HL-60 (cell line): ENCODE results near the gene KRT74.

Experiments used
- DNase-seq, 2 experiments: peaks; one replicate each; pipeline ENCODE4 v3.0.0-alpha.2; 2010 to 2020; ENCODE audit warnings: low read depth in 1 of 2, low spot score in 1 of 2
- H3K27ac ChIP-seq: fragments of 250-450 bp; sonication (Bioruptor Pico); replicated peaks from 2 replicates; pipeline ENCODE4 v1.5.1; 2020; ENCODE audit warnings: mild to moderate bottlenecking, moderate library complexity
- H3K27me3 ChIP-seq: fragments of 250-450 bp; sonication (Bioruptor Pico); 2 replicates; pipeline ENCODE4 v1.5.1; 2021; ENCODE audit warnings: mild to moderate bottlenecking, moderate library complexity; ENCODE audit not compliant: insufficient read depth, poor library complexity, severe bottlenecking
- H3K4me3 ChIP-seq: replicated peaks from 2 replicates; pipeline ENCODE4 v1.5.1; 2011; ENCODE audit warnings: mild to moderate bottlenecking, control low read depth, low read length; ENCODE audit not compliant: insufficient read depth
- GABPA ChIP-seq: IDR thresholded peaks from 2 replicates; pipeline ENCODE4 v1.6.1; 2012; ENCODE audit warnings: low read depth
- POLR2AphosphoS5 ChIP-seq: IDR thresholded peaks from 2 replicates; pipeline ENCODE4 v1.6.1; 2012; ENCODE audit warnings: low read depth
- SPI1 ChIP-seq: IDR thresholded peaks from 2 replicates; pipeline ENCODE4 v1.6.1; 2012; ENCODE audit warnings: low read depth, mild to moderate bottlenecking, borderline replicate concordance
- TF ChIP-seq, protein P1 (sequence below): IDR thresholded peaks from 2 replicates; pipeline ENCODE4 v1.6.1; 2012; ENCODE audit warnings: low read depth; ENCODE audit not compliant: insufficient replicate concordance
- TF ChIP-seq, protein P2 (sequence below): IDR thresholded peaks from one replicate; pipeline ENCODE4 v1.5.1; 2011; ENCODE audit warnings: low read length, control low read depth, inconsistent platforms; ENCODE audit not compliant: insufficient read depth

The KRT74 gene

DNA sequence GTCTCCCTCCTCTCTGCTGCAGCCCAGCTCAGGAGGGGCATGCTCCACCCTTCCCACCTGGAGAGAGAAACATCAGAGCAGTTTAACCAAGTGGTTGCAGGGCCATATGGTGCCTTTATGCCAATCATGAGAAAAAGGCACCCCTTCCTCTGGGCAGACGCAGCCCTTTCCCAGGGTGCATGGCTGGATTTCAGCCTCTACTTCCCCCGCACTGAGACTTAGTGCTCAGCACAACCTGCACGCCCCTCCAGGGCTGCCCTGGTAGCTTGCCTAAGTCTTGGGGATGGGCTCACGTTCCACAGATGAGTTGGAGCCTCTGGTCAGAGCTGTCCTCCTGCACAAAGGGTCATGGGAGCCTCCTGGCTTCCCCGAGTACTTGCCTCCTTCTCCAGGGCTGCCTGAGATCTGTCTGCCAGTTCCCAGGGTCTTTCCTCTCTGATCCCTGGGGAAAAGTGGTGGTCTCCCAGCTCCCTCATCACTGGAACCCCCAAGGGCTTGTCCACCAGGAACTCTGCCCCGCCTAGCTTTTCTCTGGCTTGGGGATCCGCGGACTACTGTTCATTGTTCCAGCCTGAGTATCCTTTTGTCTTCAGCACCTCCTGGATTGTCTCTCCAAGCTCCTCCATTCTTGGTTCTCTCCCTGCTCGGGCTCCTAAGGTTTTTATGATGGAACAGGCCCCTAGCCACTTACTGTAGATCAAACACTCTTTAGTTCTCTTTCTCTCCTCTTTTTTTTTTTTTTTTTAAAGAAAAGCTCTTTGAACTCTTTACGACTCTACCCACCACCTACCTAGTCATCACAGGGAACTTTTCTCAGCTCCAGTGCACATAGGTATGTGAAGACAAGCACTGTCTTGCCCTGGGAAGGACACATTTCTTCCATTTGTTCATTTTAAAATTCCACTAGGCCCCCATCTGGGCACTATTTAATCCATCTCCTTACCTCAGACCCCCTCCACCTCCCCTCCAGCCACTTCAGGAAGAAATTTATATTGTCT, 6.1 kb upstream of the KRT74 start:
- Histone ChIP-seq H3K4me3 (no peak overlapping the region), H3K27me3 (peaks cover 2% of the 10 kb centered on the region), H3K27ac (no peak overlapping the region)
- TF ChIP-seq, protein P1, sequence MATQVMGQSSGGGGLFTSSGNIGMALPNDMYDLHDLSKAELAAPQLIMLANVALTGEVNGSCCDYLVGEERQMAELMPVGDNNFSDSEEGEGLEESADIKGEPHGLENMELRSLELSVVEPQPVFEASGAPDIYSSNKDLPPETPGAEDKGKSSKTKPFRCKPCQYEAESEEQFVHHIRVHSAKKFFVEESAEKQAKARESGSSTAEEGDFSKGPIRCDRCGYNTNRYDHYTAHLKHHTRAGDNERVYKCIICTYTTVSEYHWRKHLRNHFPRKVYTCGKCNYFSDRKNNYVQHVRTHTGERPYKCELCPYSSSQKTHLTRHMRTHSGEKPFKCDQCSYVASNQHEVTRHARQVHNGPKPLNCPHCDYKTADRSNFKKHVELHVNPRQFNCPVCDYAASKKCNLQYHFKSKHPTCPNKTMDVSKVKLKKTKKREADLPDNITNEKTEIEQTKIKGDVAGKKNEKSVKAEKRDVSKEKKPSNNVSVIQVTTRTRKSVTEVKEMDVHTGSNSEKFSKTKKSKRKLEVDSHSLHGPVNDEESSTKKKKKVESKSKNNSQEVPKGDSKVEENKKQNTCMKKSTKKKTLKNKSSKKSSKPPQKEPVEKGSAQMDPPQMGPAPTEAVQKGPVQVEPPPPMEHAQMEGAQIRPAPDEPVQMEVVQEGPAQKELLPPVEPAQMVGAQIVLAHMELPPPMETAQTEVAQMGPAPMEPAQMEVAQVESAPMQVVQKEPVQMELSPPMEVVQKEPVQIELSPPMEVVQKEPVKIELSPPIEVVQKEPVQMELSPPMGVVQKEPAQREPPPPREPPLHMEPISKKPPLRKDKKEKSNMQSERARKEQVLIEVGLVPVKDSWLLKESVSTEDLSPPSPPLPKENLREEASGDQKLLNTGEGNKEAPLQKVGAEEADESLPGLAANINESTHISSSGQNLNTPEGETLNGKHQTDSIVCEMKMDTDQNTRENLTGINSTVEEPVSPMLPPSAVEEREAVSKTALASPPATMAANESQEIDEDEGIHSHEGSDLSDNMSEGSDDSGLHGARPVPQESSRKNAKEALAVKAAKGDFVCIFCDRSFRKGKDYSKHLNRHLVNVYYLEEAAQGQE, result no peak
- no peak for TF ChIP-seq GABPA
- no peak for TF ChIP-seq POLR2AphosphoS5
- TF ChIP-seq, protein P2, sequence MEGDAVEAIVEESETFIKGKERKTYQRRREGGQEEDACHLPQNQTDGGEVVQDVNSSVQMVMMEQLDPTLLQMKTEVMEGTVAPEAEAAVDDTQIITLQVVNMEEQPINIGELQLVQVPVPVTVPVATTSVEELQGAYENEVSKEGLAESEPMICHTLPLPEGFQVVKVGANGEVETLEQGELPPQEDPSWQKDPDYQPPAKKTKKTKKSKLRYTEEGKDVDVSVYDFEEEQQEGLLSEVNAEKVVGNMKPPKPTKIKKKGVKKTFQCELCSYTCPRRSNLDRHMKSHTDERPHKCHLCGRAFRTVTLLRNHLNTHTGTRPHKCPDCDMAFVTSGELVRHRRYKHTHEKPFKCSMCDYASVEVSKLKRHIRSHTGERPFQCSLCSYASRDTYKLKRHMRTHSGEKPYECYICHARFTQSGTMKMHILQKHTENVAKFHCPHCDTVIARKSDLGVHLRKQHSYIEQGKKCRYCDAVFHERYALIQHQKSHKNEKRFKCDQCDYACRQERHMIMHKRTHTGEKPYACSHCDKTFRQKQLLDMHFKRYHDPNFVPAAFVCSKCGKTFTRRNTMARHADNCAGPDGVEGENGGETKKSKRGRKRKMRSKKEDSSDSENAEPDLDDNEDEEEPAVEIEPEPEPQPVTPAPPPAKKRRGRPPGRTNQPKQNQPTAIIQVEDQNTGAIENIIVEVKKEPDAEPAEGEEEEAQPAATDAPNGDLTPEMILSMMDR, result no peak
- no peak for DNase-seq

DNA sequence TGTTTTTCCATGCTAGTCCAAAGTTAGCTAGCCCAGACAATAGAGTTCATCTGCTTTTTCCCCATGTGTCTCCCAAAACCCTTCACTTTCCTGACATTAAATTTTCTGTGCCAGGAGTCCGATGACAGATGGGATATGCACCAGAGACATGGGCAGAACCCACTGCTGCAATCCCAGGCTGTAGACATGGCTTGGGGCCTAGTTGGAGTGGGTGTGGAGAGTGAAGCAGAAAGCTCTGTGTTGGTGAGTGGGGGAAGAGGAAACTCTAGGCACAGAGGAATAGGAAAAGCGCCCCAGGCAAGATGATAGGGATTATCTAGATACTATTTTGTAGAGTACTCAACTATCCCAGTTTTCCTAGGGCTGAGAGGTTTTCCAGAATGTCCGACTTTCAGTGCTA, 4.8 kb upstream of the KRT74 start:
- TF ChIP-seq, protein P2, result no peak
- TF ChIP-seq GABPA, result no peak
- TF ChIP-seq, protein P1, result no peak
- TF ChIP-seq SPI1, result no peak
- no peak for TF ChIP-seq POLR2AphosphoS5
- Histone ChIP-seq H3K27ac (no peak overlapping the region), H3K27me3 (peaks cover 2% of the 10 kb centered on the region), H3K4me3 (no peak overlapping the region)
- no peak for DNase-seq

DNA sequence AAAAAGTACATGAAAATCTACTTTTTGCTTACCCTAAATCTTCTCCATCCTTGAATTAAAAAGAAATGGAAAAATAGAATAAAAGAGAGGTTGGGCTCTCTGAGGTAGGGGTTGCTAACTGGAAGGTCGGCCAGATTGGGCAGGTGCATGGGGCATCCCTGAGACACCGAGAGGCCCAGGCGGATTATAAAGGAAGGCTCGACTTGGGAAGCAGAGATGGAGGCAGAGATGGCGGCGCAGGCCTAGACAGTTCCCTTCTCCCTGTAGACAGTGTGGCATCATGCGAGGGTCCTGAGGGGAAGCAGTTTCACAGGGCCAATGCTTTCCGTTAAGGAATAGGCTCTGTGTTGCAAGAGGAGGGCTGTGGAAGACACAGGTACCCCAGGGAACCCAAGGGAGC, 3.7 kb upstream of the KRT74 start:
- TF ChIP-seq, protein P1, result no peak
- TF ChIP-seq GABPA (no peak), SPI1 (no peak), POLR2AphosphoS5 (no peak)
- TF ChIP-seq, protein P2, result no peak
- Histone ChIP-seq H3K27me3 (peaks cover 2% of the 10 kb centered on the region), H3K27ac (no peak overlapping the region), H3K4me3 (no peak overlapping the region)
- no peak for DNase-seq
